ENCODE measurements around the gene TIAM2. TPM values are rescaled to one million over a fixed set of nuclear protein-coding genes. Genes with fewer than 3 reads are reported as not detected.

TIAM2 gene
- total and polyA plus RNA-seq, 9 of the 15 experiments (the other 6 are each of a cell fraction or from before 2014, with no cell fraction given): 0.73 to 6.5 (median 4.3) TPM

GRCh38 chr6:155196911-155197310 is 201.8 kb downstream of the TIAM2 start:
- Histone ChIP-seq H3K9ac (ENCODE audit: insufficient read depth in 1 of 2, low read depth in 2 of 2, low read length in 2 of 2) (no peak overlapping the region), H3K36me3 (ENCODE audit: control insufficient read depth, insufficient read depth, low read length) (no peaks in the 10 kb centered on the region), H4K20me1 (replicated peaks; ENCODE audit: control insufficient read depth, insufficient read depth, low read length) (no peaks in the 10 kb centered on the region), H3K79me2 (ENCODE audit: control insufficient read depth, insufficient read depth, low read length) (no peaks in the 10 kb centered on the region), H3K27ac (ENCODE audit: extremely low read depth, low read depth, low read length) (no peak overlapping the region), H2AFZ (ENCODE audit: low read depth, low read length) (no peak overlapping the region), H3K4me3 (no peak overlapping the region), H3K4me1 (replicated peaks in 1 of 2; ENCODE audit: control insufficient read depth in 2 of 2, insufficient read depth in 2 of 2, low read length in 2 of 2) (no peaks in the 10 kb centered on the region; a peak in 1 of 5 replicates), H3K9me1 (ENCODE audit: control insufficient read depth, insufficient read depth, low read length) (no peaks in the 10 kb centered on the region), H3K27me3 (ENCODE audit: control insufficient read depth in 2 of 2, insufficient read depth in 2 of 2, low read length in 2 of 2) (peaks cover 13 to 31% of the 10 kb centered on the region in 2 experiments; a peak in 4 of 5 replicates), H3K4me2 (ENCODE audit: insufficient read depth, low read length) (no peak overlapping the region), H3K9me3 (replicated peaks; ENCODE audit: control insufficient read depth, insufficient read depth, low read depth, low read length) (no peaks in the 10 kb centered on the region)
- no TSS peak for BruUV-seq (replicated peaks)
- no peak for DNase-seq (ENCODE audit: extremely low read depth in 1 of 4, low spot score in 3 of 4)
- ChIA-PET CTCF (ENCODE audit: low intra/inter-chr PET ratio) (no interaction called here), POLR2A (no interaction called here)
- ATAC-seq: no peak
- FAIRE-seq: no peak
- intact Hi-C loops (cut with micrococcal nuclease) (no loop called here), in situ Hi-C loops (cut with MboI) (no loop called here)
- 0% methylated on average over 2 of the region's 2 CpGs for WGBS (ENCODE audit: insufficient coverage, low coverage, missing lambda C conversion rate)
- TF ChIP-seq CEBPG (CRISPR knock-in tag; IDR thresholded peaks at IDR 0.05) (no peak), CEBPG (tag; conservative IDR thresholded peaks at IDR 0.05 in 1 of 2, IDR thresholded peaks at IDR 0.05 in 1 of 2) (no peak), POLR2H (tag; IDR thresholded peaks at IDR 0.05; ENCODE audit: low read depth) (no peak), RHOXF2B (CRISPR knock-in tag; conservative IDR thresholded peaks at IDR 0.05) (no peak), BCLAF1 (IDR thresholded peaks at IDR 0.05; ENCODE audit: borderline replicate concordance in 1 of 2, control insufficient read depth in 1 of 2, low read depth in 2 of 2, low read length in 1 of 2) (no peak), NBN (IDR thresholded peaks at IDR 0.05; ENCODE audit: low read depth) (no peak), JUN (IDR thresholded peaks at IDR 0.05; ENCODE audit: borderline replicate concordance, low read depth, low read length) (no peak), JUN (CRISPR knock-in tag; IDR thresholded peaks at IDR 0.05; ENCODE audit: borderline replicate concordance) (no peak), SMARCE1 (IDR thresholded peaks at IDR 0.05) (no peak), ZZZ3 (IDR thresholded peaks at IDR 0.05) (no peak), ZNF668 (CRISPR knock-in tag; IDR thresholded peaks at IDR 0.05) (no peak), HMG20B (CRISPR knock-in tag; IDR thresholded peaks at IDR 0.05) (no peak), NR4A1 (CRISPR knock-in tag; IDR thresholded peaks at IDR 0.05) (no peak), NR4A1 (tag; IDR thresholded peaks at IDR 0.05) (no peak), BRD4 (IDR thresholded peaks at IDR 0.05) (no peak), HNRNPK (IDR thresholded peaks at IDR 0.05; ENCODE audit: low read depth, low read length, poor library complexity, severe bottlenecking) (no peak)
- TF ChIP-seq, protein P1, sequence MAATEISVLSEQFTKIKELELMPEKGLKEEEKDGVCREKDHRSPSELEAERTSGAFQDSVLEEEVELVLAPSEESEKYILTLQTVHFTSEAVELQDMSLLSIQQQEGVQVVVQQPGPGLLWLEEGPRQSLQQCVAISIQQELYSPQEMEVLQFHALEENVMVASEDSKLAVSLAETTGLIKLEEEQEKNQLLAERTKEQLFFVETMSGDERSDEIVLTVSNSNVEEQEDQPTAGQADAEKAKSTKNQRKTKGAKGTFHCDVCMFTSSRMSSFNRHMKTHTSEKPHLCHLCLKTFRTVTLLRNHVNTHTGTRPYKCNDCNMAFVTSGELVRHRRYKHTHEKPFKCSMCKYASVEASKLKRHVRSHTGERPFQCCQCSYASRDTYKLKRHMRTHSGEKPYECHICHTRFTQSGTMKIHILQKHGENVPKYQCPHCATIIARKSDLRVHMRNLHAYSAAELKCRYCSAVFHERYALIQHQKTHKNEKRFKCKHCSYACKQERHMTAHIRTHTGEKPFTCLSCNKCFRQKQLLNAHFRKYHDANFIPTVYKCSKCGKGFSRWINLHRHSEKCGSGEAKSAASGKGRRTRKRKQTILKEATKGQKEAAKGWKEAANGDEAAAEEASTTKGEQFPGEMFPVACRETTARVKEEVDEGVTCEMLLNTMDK (IDR thresholded peaks at IDR 0.05; ENCODE audit: borderline replicate concordance, insufficient read depth, low read depth, low read length, poor library complexity, severe bottlenecking): no peak
- TF ChIP-seq, protein P2, sequence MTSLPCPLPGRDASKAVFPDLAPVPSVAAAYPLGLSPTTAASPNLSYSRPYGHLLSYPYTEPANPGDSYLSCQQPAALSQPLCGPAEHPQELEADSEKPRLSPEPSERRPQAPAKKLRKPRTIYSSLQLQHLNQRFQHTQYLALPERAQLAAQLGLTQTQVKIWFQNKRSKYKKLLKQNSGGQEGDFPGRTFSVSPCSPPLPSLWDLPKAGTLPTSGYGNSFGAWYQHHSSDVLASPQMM (CRISPR knock-in tag; IDR thresholded peaks at IDR 0.05): no peak

Data from K562 (cell line).